Thyroid gland (tissue), 4 donors: Measurements from ENCODE around the gene UNC50. TPM values are rescaled to one million over a fixed set of nuclear protein-coding genes. Genes with fewer than 3 reads are reported as not detected.

Source experiments
- DNase-seq, 2 donors: peaks; one replicate each; pipeline ENCODE4 v3.0.0-alpha.2; 2019
- H3K27ac ChIP-seq, 3 donors: fragments of 200-600 bp; sonication (generic); 1 replicate in 2 of 3; 2 replicates in 1 of 3; pipeline ENCODE4 v1.5.1; 2016 to 2019; ENCODE audit warnings: mild to moderate bottlenecking in 1 of 3, moderate library complexity in 1 of 3
- H3K27me3 ChIP-seq: fragments of 200-600 bp; sonication (generic); one replicate; pipeline ENCODE4 v1.5.1; 2019
- H3K36me3 ChIP-seq, 2 donors: fragments of 200-600 bp; sonication (generic); one replicate each; pipeline ENCODE4 v1.5.1; 2016 to 2019
- H3K4me1 ChIP-seq, 2 donors: fragments of 200-600 bp; sonication (generic); one replicate each; pipeline ENCODE4 v1.5.1; 2017 to 2019
- H3K4me3 ChIP-seq, 3 donors: fragments of 200-600 bp; sonication (generic); replicated peaks in 1 of 3; 1 replicate in 2 of 3; 2 replicates in 1 of 3; pipeline ENCODE4 v1.5.1; 2016; ENCODE audit warnings: mild to moderate bottlenecking in 1 of 3
- H3K9me3 ChIP-seq: fragments of 200-600 bp; sonication (generic); one replicate; pipeline ENCODE4 v1.5.1; 2017
- POLR2A ChIP-seq, 2 donors: fragments of 450-650 bp; IDR thresholded peaks; one replicate each; pipeline ENCODE4 v1.6.1; 2017; ENCODE audit warnings: antibody characterized with exemption in 2 of 2, mild to moderate bottlenecking in 2 of 2, moderate library complexity in 1 of 2
- WGBS, 2 donors: methylation state at CpG; one replicate each; pipeline ENCODE4 v1.1.5; 2017; 5-methylcytosine and 5-hydroxymethylcytosine counted together
- intact Hi-C: fragments of 100-400 bp; cut with DNase I; formaldehyde crosslinking; loops from one replicate; pipeline ENCODE4 v1.15.1; 2023
- total RNA-seq, 4 donors: library from RNA; depleted of rRNA; stranded (reverse); fragments of >200 nt; gene quantifications; one replicate each; pipeline ENCODE4 v1.2.3, GENCODE V29; 2016
- TF ChIP-seq, protein P1 (sequence below), 6 experiments: fragments of 200-600 bp in 3 of 6; fragments of 450-650 bp in 3 of 6; sonication (generic) in 3 of 6; IDR thresholded peaks; one replicate each; pipeline ENCODE4 v1.5.1; 2016 to 2019; ENCODE audit warnings: antibody characterized with exemption in 6 of 6, mild to moderate bottlenecking in 2 of 6, inconsistent platforms in 1 of 6, moderate library complexity in 1 of 6

UNC50 gene
- total RNA-seq, 4 donors from 2014 or later = 75.3 to 86.1 (median 81.9) TPM

DNA sequence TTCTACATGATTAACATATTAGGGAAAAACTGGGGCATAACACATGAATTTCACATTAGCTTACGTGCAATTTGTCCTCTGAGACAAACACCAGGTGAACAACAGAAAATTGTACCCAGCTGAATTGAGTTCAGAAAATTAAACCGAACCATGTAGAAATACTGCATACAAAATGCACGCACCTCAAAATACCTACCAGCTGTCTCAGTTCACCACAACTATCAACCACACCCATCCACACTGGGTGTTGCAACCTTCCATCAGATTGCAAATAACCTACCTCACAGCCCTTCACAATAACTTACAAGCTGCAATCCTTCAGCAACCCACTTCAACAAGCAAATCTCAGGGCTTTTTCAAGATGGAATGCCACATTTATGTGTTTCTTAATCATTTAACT is 55.9 kb downstream of the UNC50 start:
- Histone ChIP-seq H3K4me3 (no peak overlapping the region), H3K9me3 (no peaks in the 10 kb centered on the region), H3K27ac (no peak overlapping the region), H3K27me3 (no peaks in the 10 kb centered on the region), H3K4me1 (no peaks in the 10 kb centered on the region), H3K36me3 (no peaks in the 10 kb centered on the region)
- 89 to 97% methylated on average over 3 of the region's 3 CpGs for WGBS, 2 donors
- intact Hi-C loops = no loop called here
- no peak for TF ChIP-seq POLR2A (IDR thresholded peaks at IDR 0.05)
- DNase-seq = no peak

DNA sequence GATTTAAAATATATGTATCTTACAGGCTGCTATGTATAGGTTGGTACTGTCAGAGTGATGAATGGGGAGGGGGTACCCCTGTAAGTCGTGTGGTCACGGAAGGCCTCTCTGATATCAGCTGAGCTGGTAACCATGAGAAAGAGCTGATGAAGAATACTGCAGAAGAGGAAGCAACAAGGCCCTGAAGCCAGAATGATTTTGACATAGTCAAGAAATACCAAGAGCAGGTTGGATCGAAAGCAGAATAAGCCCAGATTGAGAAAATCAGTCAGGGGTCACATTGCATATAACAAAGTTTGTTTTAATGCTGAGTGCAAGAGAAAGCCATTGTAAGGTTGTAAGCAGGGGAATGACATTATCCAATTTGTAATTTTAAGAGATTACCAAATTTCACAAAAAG is 57.3 kb downstream of the UNC50 start:
- no peak overlapping the region for H3K4me3 ChIP-seq
- 85 to 92% methylated on average over 3 of the region's 3 CpGs for WGBS, 2 donors
- no peak overlapping the region for H3K27ac ChIP-seq
- DNase-seq = no peak
- intact Hi-C loops = no loop called here
- H3K27me3 ChIP-seq = no peaks in the 10 kb centered on the region
- no peaks in the 10 kb centered on the region for H3K4me1 ChIP-seq
- no peaks in the 10 kb centered on the region for H3K9me3 ChIP-seq
- H3K36me3 ChIP-seq = no peaks in the 10 kb centered on the region
- TF ChIP-seq, protein P1, sequence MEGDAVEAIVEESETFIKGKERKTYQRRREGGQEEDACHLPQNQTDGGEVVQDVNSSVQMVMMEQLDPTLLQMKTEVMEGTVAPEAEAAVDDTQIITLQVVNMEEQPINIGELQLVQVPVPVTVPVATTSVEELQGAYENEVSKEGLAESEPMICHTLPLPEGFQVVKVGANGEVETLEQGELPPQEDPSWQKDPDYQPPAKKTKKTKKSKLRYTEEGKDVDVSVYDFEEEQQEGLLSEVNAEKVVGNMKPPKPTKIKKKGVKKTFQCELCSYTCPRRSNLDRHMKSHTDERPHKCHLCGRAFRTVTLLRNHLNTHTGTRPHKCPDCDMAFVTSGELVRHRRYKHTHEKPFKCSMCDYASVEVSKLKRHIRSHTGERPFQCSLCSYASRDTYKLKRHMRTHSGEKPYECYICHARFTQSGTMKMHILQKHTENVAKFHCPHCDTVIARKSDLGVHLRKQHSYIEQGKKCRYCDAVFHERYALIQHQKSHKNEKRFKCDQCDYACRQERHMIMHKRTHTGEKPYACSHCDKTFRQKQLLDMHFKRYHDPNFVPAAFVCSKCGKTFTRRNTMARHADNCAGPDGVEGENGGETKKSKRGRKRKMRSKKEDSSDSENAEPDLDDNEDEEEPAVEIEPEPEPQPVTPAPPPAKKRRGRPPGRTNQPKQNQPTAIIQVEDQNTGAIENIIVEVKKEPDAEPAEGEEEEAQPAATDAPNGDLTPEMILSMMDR (IDR thresholded peaks at IDR 0.05) = no peak
- TF ChIP-seq POLR2A (IDR thresholded peaks at IDR 0.05) = no peak

Other genes starting within 250 kb of the UNC50 start
- 10 to 100 TPM; 18.9 to 24.9 (median 23.8) TPM for gene INPP4A, start 163.7 kb upstream of the UNC50 start, total RNA-seq
- 10 to 100 TPM; 51.5 to 68.3 (median 55.1) TPM for gene COA5, start 77 bp upstream of the UNC50 start, total RNA-seq
- 10 to 100 TPM; 20.4 to 59.6 (median 39.8) TPM for gene MGAT4A, start 122.5 kb downstream of the UNC50 start, total RNA-seq